Measurements from ENCODE around the gene CACNA1C.

DNA sequence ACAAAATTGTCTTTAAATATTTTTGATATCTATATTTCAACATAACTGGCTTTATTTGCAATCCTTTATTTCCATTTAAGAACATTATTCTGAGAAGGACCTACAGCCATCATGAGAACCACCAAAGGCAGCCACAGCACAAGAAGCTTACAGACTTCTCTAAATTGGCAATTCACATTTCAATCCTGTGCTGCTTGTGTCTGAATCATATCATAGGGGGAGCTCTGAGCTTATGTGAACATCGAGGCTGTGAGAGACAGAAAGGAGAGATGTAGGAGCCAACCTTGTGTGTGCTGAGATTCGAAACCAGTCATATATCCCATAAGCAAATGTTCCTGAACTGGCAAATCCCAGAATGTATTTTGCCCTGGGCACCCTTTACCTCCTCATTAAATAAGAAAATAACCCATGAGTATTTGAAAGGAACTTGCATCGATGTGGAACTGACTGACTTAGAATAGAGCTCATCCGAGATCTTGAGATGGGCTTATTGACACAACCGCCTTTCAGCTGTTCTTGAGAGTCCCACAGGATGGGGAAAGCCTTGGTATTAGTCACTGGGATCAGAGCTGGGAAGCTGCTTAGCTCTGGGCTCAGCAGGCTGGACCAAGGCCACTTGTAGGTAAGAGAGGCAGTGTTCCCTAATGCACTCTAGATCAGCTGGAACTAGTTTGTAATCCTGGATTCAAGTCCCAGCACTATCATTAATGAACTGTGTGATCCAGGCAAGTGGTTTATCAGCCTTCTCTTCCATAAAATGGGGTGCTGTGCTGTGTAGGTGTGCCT is 329.8 kb downstream of the CACNA1C start:
- TF ChIP-seq, protein P1, sequence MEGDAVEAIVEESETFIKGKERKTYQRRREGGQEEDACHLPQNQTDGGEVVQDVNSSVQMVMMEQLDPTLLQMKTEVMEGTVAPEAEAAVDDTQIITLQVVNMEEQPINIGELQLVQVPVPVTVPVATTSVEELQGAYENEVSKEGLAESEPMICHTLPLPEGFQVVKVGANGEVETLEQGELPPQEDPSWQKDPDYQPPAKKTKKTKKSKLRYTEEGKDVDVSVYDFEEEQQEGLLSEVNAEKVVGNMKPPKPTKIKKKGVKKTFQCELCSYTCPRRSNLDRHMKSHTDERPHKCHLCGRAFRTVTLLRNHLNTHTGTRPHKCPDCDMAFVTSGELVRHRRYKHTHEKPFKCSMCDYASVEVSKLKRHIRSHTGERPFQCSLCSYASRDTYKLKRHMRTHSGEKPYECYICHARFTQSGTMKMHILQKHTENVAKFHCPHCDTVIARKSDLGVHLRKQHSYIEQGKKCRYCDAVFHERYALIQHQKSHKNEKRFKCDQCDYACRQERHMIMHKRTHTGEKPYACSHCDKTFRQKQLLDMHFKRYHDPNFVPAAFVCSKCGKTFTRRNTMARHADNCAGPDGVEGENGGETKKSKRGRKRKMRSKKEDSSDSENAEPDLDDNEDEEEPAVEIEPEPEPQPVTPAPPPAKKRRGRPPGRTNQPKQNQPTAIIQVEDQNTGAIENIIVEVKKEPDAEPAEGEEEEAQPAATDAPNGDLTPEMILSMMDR (IDR thresholded peaks at IDR 0.05), result no peak
- no peak for TF ChIP-seq POLR2A (IDR thresholded peaks at IDR 0.05)

Data from esophagus squamous epithelium (tissue), 4 donors.